Measurements from ENCODE around the gene PRKACB.
"Not testable (repeated sequence)": the region's sequence is repeated elsewhere in the genome, so short reads cannot be mapped to it uniquely, and the experiment has no call there.

PRKACB gene

GRCh38 chr1:84143796-84144565 is at the start of gene PRKACB:
Gene PRKACB, plus strand, starts transcription at chr1:84144271. Its CDS starts 91 bp downstream, at chr1:84144362.
- no peak for DNase-seq

GRCh38 chr1:84095308-84095707 is 48.8 kb upstream of the PRKACB start:
- no peak for DNase-seq

- no peak for DNase-seq
Measured at GRCh38 chr1:84096176-84096575, 47.9 kb upstream of the PRKACB start.

- no peak for DNase-seq
Measured at GRCh38 chr1:84101204-84101603, 42.9 kb upstream of the PRKACB start.

- peak; percentile 38 for DNase-seq
Measured at GRCh38 chr1:84103197-84103992, 40.7 kb upstream of the PRKACB start.

GRCh38 chr1:84107538-84107937 is 36.5 kb upstream of the PRKACB start:
- not testable (repeated sequence) for DNase-seq

- no peak for DNase-seq
Measured at GRCh38 chr1:84107955-84108354, 36.1 kb upstream of the PRKACB start.

GRCh38 chr1:84108900-84109578 is 35.0 kb upstream of the PRKACB start:
- DNase-seq: no peak

GRCh38 chr1:84110629-84111028 is 33.4 kb upstream of the PRKACB start:
- no peak for DNase-seq

- no peak for DNase-seq
Measured at GRCh38 chr1:84116558-84116957, 27.5 kb upstream of the PRKACB start.

GRCh38 chr1:84117868-84118267 is 26.2 kb upstream of the PRKACB start:
- DNase-seq: no peak

- DNase-seq: no peak
Measured at GRCh38 chr1:84121360-84121759, 22.7 kb upstream of the PRKACB start.

- DNase-seq: peak; percentile 60
Measured at GRCh38 chr1:84122780-84123382, 21.2 kb upstream of the PRKACB start.

GRCh38 chr1:84133479-84133878 is 10.6 kb upstream of the PRKACB start:
- no peak for DNase-seq

GRCh38 chr1:84135341-84135740 is 8.7 kb upstream of the PRKACB start:
- no peak for DNase-seq

- DNase-seq: no peak
Measured at GRCh38 chr1:84141182-84142003, 2.7 kb upstream of the PRKACB start.

- DNase-seq: no peak
Measured at GRCh38 chr1:84145068-84145467, 997 bp downstream of the PRKACB start.

- no peak for DNase-seq
Measured at GRCh38 chr1:84146411-84147032, 2.5 kb downstream of the PRKACB start.

- no peak for DNase-seq
Measured at GRCh38 chr1:84148758-84149157, 4.7 kb downstream of the PRKACB start.

- no peak for DNase-seq
Measured at GRCh38 chr1:84152649-84153056, 8.6 kb downstream of the PRKACB start.

GRCh38 chr1:84155517-84155916 is 11.4 kb downstream of the PRKACB start:
- DNase-seq: no peak

GRCh38 chr1:84156210-84156621 is 12.1 kb downstream of the PRKACB start:
- no peak for DNase-seq

Measured in femur (tissue), 1 donor.